ENCODE measurements around the gene ABCG1.

ABCG1 gene

GRCh38 chr21:42331660-42332059 lies 112.7 kb downstream of the ABCG1 start:
- no peak for DNase-seq

DNA sequence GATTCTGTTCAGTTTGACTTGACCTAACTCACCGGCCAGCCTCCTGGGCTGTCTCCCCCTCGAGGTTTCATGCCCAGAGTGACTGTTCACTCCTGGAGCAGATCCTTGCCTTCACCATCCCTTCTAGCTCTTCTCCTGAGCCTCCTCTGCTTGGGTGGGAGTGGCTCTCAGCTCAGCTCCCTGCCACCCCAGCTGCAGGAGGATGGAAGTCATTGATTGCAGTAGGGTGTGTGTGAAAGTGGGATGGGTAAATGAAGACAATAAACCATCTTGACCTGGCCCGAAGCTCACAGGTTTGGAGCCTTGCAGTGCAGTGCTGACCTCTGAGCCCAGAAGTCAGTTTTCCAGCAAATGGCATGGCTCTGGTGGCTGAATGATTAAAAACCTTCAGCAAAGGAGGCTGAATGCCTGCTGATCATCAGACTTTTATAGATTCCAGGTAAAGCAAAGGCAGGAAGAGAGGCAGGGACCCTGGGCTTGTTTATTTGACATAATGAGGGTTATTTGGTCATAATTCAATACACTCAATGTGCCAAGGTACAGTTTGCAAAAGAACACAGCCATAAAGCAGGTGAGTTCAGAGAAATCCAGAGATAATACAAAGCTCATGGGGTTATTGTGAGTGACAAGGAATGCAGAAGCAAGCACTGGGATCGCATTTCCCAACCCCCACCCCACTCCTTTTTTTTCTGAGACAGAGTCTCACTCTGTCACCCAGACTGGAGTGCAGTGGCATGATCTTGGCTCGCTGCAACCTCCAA lies 113.8 kb downstream of the ABCG1 start:
- no peak for DNase-seq

GRCh38 chr21:42336054-42336453 lies 117.1 kb downstream of the ABCG1 start:
- no peak for DNase-seq

DNA sequence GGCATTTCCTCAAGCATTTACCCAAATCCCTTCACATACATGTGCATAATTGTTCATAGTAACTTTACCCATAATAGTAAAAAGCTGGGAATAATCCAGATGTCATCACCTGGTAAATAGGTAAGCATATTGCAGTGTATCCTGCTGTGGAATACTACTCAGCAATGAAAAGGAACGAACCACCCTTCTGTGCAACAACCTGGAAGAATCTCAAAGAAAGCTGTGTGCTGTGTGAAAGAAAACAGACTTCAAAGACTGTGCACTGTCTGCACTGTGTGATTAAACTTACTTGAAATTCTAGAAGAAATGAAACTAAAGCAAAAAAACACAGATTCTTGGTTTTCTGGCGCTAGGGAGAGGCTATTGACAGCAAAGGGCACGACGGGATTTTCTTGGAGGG lies 118.3 kb downstream of the ABCG1 start:
- no peak for DNase-seq

GRCh38 chr21:42337830-42338728 lies 119.1 kb downstream of the ABCG1 start:
- peak; percentile 59 to 61 for DNase-seq

GRCh38 chr21:42338729-42339715 lies 120.1 kb downstream of the ABCG1 start:
- DNase-seq, result no peak

- no peak for DNase-seq
These were observed 121.5 kb downstream of the ABCG1 start for GRCh38 chr21:42340187-42341050.

DNA sequence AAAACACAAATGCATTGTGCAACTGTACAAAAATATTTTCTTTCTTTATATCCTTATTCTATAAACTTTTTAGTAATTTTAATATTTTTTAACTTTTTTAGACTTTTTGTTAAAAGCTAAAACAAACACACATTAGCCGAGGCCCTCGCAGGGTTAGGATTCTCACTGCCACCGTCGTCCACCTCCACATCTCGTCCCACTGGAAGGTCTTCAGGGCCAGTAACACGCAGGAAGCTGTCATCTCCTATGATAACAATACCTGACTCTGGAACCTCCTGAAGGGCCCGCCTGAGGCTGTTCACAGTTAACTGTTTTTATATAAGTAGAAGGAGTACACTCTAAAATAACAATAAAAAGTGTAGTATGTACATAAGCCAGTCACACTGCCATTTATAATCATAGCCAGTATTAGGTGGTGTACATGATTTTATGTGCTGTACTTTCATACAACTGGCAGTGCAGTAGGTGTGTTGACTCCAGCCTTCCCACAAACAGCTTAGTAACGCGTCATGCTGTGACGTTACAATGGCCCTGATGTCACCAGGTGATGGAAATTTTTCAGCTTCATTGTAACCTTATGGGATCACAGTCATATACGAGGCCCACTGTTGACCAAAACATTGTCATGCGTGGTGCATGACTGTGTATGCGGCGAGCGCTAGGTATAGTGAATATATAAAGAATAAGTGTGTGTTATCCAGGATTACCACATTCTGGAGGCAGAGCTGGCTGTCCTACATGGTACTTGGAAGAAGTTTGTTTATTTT lies 123.0 kb downstream of the ABCG1 start:
- no peak for DNase-seq

- no peak for DNase-seq
These were observed 124.2 kb downstream of the ABCG1 start for GRCh38 chr21:42343101-42343500.

GRCh38 chr21:42343556-42343955 lies 124.6 kb downstream of the ABCG1 start:
- no peak for DNase-seq

DNA sequence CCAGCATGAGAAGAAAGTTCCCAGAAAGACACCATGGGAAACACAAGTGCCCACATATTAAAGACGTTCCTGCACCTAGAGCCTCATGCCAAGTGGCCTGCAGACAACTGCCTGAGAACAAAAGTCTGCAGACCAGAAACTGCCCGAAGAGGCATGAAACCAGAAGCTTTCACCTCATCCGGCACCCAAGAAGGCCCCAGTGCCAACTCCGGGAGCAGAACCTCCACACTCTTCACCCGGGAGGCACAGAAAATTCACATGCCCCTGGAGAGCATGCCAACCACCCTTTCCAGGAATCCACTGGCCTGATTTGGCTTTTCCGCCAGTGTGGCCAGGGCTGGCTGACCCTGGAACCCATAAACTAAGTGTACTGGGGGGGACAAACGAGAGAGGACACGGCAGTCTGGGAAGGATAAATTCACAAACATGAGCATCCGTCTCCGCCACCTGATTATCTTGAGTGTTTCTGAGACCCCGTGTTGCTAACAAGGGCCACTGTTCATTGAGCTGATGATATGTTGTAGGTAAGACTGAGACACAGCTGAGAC lies 125.1 kb downstream of the ABCG1 start:
- DNase-seq, result no peak

- DNase-seq, result no peak
These were observed 125.7 kb downstream of the ABCG1 start for GRCh38 chr21:42344631-42345030.

DNA sequence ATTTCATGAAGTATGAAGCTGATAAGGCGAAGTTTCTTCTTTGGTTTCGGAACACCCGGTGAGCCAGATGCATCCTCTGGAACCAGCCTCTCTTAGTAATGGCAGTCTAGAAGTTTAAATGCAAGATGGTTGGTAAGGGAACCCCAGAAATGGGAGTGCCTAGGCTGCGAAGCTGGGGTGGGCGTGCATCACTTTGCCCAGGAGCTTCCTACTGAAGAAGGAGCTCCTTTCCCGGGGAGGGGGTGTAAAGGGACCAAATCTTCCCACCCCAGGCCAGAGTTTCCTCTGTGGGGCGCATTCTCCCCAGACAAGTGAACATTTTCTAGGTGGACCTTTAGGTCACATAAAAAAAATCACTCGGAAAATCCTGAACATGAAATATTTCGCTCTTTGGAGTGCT lies 127.5 kb downstream of the ABCG1 start:
- DNase-seq, result no peak
